GM18502 (cell line): ENCODE measurements around the gene FLT4.

Experiments
- ATAC-seq: cut with Tn5 transposase; IDR thresholded peaks from one replicate; pipeline ENCODE4 v1.9.1; 2021; ENCODE audit warnings: mild to moderate bottlenecking; ENCODE audit not compliant: unreplicated experiment, poor library complexity

FLT4 gene

DNA sequence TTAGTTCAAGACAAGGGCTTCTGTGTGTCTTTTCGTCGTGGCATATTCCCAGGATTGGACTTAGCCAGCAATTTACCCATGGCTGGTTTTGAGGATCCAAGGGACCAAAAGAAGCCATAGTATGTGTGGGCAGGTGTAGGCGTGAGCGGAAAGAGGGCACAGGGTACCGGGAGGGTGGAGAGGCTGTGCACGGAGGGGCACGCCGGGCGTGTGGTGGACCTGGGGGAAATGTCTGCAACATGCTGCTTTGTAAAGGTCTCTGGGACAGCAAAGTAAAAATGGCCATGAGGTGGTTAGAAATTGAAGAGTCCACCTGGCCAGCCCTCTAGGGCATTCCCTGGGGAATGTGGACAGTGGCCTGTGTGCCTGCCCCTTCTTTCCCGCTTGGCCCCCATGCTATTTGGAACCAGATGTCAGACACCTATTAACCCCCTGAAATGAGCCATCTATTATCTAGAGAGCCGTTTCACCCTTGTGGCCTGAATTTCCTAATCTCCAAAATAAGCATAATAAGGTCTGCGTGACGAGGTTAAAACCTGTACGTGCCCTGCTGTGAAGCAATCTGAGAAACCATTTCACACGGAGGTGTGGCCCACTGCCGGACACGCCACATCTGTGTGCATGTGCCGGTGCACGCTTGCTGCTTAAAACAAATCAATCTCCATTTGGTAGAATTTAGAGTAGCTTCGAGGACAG, 5.1 kb downstream of the FLT4 start:
- no peak for ATAC-seq

DNA sequence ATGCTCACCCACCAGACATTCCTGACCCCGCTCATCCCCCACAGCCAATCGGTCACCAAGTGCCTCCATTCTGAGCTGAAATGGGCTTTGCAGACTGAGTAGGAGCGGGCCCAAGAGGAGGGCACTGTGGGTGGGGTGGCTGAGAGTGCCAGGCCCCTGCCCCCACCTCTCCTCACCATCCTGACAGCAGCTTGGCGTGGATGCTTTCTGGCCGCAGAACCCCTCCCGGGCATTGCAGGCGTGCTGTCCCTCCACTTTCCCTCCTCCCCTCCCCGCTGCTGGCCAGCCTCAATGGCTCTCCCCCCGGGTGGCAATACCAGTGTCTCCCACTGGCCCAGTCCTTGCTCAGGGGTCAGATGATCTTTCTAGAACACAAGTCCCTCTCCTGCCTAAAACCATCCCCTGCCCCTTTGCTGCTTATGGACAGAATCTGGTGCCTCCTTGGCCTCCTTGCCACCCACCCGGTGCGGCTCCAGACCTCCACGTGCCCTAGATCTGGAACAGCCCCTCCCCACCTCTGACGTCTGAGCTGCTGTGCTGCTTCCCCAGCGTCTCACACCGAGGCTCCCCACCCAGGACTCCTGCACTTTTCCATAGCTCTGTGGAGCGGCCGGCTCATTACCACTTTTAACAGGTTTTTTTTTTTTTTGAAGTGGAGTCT, 6.1 kb downstream of the FLT4 start:
- ATAC-seq = no peak

DNA sequence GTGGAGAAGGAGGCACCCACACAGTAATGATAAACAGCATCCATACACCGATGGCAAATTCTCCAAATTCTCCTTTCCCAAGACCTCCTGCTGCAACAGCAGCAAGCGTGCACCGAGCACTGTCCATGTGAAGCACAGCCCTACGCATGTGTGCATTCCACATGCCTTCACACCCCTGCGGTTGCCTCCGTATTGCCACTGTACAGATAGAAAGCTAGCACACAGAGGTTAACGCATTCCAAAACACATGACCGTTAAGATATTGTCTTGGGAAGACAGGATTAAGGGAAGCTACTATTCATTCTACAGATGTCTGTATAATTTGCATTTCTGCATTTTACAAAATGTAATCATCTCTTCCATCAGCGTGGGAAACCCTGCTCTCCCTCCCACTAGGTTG, 6.6 kb downstream of the FLT4 start:
- ATAC-seq = no peak

DNA sequence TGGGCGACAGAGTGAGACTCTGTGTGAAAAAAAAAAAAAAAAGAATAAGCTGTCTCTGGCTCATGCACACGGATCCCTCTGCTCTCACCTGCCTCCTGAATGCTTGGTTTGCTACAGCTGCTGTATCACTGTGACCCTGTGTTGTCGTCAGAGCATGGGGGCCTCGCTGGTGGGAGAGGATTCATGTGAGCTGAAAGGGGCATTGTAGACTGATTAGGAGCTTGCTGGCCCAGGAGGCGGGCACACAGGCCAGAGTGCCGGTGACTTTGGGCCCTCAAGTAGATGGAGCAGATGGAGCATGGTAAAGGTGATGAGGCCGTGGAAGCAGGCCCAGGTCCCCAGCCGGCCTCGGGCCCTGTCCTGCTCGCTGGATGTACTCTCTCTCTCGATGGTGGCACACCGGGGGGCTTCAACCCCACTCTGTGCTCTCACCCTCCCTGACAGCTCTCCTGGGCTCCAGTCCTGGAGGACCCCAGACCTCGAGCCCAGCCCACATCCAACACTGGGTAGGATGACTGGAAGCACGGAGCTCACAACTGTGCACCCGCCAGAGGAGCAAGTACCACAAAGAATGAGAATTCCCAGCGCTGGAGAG, 7.1 kb downstream of the FLT4 start:
- ATAC-seq = no peak

DNA sequence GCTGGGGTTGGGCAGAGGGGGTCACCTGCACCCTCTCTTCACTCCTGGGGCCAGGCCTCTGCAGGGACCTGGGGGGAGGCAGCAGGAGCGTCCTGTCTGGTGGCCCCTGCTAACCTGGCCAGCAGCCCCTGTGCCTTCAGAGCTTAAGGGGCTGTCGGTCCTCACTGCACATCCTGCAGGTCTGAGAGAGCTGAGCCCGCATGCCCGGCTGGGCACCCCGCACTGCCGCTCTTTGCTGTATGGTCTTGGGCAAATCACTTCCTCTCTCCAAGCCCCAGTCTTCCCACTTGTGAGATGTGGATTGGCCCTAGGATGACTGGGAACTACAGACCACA, 7.9 kb downstream of the FLT4 start:
- ATAC-seq = no peak

DNA sequence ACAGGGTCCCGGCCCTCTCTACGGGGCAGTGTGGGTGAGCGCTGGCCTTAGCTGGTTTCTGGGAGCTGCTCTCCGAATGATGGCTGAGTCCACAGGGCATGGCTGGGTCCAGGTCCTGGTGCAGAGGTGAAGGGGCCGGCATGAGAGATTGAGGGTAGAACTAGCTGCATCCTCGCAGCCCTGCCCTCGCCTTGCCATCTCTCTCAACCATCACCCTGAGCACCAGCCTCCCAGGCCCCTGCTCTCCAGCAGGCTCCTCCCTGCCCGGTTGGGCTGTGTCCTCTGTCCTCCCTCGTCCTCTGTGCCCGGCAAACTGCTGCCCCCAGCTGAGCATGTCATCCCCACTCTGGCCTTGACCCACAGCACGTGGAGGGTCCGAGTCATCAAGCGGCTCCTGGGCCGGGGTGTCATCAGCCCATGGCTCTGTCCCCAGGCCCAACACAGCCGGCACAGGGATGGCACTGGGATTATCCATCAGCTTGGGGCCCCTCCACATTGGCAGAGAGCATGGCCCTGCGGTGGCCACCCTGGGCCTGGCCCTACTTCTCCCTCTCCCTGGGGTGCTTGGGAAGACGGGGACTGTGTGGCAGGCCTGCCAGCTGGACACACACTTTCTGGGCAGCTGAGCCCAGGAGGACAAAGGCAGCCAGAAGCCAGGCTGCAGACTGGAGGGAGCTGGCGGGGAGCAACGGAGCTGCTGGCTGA, 8.4 kb downstream of the FLT4 start:
- ATAC-seq = no peak

DNA sequence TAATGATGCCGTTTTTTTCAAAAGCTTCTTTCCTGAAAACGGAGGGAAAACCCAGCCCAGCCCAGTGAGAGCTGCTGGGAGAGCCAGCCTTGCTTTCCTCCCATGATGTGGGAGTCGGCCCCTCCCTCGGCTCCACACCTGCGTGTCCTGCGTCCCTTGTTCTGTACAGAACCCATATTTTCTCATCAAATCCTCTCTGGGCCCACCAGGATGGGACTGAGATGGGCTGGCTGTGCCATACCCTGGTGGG, 8.9 kb downstream of the FLT4 start:
- ATAC-seq = no peak

DNA sequence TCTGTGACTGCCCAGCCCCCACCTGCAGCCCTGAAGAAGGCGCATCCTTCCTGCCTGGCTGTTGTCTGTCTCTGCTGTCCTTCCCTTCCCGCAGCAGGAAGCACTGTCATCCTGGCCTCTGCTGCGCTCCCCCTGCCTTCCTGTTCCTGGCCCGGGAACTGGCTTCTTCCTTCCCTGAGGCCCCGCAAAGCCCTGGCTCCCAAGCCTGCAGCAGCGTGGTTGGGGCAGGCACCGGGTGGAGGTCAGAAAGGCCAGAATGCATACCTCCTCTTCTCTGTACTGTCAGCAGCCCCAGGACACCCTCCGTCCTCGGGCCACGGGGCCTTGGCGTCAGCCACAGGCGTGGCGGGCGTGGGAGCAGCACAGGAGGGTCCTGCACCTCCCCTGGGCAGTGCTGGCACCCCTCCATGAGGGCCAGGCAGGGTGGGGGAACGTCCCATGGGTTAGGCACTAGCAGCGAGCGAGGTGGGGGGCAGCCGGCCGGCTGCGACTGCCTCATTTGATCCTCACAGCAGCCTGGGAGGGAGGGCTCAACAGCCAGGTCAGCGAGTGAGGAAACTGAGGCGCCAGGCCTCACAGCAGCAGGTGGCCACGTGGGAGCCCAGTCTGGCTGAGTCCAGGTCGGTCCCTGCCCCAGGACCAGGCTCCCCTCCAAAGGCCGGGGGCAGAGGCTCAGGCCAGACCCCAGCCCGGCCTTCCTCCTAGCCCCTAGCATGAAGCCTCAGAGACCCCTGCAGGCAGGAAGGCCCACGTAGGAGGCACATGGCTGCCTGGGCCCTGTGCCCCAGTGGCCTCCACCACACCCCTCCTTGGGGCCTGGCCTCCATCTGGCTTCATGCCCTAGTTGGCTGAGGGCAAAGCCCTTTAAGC, 9.4 kb downstream of the FLT4 start:
- no peak for ATAC-seq

DNA sequence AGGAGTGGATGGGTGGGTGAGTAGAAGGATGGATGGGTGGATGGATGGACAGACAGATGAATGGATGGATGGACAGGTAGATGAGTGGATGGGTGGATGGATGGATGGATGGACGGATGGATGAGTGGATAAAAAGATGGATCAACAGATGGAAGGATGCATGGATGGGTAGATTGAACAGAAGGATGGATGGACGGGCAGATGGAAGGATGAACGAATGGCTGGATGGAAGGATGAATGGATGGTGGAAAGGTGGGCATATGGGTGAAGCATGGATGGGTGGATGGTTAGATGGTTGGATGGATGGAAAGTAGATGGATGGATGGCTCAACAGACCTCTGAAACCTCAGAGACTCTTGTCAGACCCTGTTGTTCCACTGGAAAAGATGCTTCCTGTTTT, 10.1 kb downstream of the FLT4 start:
- no peak for ATAC-seq

DNA sequence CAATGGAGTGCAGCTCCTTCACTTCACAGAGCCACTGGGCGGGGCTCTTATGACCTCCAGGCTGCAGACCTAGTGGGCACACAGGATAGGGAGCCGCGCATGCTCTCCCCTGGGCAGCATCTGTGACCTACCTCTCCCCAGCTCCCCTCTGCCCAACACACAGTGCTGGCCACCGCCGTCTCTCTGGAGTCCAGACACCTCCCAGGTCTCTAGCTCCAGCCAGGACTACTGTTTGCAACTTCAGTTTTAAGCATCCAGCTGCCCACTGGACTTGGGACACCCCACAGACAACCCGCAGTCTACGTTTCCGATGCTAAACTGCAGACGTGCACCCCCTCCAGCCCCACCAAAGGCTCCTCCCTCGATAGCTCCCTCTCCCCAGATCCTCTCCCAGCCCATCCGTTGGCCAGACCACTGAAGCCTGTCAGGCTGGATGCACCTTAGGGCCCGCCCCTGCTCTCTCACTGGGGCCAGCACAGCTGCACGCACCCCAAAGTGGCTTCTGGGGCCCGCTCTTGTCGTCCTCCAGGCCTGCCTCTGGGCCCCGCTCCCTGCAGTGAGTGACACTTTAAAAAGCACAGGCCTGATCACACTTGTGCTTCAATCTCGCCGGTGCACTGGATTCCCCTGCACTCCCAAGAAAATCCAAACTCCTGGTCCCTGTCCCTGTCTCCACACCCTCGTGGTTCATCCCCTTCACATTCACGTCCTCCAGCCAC, 11.3 kb downstream of the FLT4 start:
- no peak for ATAC-seq

DNA sequence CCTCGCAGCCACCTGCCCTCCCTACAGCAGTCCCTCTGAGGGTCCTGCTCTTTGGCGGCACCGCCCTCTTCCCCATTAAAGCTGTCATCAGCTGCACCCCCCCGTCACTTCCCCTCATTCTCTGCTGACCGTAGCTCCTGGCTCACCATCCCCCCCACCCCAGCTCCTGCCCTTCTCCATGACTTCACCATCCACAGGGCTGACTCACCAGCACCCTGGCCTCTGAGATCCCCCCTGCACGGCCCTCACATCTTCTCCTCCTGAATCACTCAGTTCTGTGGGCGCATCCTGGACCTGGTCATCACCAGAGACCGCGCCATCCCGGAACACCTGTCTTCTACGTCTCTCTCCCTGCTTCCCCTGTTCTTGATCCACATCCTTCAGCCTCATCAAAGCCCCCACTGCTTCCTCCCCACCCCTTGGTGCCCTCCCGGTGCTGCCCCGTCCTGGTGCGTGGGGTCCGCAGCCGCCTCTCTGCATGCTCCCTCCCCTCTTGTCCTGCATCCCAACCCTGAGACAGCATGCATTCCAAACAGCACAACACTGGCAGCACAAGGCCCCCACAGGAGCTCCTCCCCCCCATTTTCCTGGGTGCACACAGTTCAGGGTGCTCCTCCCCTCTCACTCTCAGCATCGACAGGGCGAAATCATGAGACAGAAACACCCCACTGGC, 12.9 kb downstream of the FLT4 start:
- no peak for ATAC-seq

DNA sequence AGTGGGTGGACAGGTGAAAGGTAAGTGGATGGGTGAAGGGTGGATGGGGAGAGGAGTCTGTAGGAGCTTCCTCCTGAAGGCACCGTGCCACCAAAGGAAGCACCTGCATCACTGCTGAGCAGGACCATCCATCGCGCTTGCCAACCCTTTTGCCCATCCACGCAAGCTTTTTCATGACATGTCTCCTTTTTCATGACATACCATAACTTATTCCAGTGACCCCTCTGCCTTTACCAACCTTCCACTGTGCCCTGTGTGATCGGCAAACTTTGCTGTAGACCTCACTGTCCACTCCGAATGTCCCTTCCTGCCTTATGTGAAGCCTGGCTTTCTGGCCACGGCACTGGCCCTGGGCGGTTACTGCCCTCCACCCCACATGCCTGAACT, 13.4 kb downstream of the FLT4 start:
- ATAC-seq = no peak

DNA sequence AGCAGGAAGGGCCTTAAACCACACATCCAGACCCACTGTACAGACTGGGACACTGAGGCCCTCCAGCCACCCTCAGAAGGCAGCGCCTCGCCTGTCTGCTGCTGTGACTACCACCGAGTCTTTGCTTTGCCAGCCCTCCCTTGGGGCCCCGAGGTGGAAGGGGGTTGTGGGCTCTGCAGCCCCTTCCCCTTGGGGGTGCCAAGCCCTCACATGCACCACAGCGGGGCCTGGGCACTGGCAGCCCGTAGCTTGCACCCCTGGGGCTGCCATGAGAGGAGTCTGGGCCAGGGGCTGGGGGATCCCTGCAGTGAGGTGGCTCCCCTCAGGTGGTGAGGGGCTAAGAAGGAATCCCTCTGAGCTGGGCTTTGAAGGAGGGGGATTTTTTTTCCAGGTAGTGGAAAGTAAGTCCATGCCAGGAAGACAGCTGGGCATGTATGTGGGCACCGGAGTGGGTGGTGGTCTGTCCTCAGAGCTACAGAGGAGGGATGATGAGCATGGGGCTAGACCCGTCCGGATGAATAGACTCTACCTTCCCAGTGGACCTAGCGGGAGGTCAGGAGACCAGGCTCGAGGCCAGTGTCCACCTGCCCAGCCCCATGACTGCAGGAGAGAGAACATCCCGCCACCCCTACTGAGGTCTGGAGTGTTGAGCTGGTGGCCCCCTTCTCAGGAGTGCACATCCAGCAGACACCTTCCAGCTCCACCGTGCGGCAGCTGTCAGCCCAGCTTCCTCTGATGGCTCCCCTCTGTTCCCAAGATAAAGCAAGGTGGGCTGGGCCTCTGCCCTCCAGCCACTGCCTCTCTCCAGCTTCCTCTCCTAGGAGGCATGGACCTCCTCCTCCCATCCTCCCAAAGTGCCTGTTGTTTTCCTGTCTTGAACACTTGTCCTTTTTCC, 15.9 kb downstream of the FLT4 start:
- ATAC-seq = no peak

DNA sequence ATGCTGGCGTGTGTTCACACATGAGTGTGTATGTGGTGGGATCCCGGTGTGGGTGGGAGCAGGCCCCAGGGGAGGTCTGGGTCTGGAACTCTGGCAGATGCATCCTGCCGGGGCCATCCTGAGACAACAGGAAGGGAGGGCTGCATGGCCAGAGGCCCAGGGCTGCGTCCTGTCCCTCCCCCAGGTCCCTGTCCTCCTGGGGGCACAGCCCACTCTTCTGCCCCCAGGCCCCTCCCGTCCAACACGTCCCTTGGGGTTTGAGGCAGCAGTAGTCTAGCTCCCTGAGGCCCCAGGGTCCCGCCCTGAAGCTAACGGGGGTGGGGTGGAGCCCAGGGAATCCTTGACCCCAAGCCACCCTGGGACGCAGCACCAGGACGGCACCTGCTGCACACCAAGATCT, 16.6 kb downstream of the FLT4 start:
- no peak for ATAC-seq

DNA sequence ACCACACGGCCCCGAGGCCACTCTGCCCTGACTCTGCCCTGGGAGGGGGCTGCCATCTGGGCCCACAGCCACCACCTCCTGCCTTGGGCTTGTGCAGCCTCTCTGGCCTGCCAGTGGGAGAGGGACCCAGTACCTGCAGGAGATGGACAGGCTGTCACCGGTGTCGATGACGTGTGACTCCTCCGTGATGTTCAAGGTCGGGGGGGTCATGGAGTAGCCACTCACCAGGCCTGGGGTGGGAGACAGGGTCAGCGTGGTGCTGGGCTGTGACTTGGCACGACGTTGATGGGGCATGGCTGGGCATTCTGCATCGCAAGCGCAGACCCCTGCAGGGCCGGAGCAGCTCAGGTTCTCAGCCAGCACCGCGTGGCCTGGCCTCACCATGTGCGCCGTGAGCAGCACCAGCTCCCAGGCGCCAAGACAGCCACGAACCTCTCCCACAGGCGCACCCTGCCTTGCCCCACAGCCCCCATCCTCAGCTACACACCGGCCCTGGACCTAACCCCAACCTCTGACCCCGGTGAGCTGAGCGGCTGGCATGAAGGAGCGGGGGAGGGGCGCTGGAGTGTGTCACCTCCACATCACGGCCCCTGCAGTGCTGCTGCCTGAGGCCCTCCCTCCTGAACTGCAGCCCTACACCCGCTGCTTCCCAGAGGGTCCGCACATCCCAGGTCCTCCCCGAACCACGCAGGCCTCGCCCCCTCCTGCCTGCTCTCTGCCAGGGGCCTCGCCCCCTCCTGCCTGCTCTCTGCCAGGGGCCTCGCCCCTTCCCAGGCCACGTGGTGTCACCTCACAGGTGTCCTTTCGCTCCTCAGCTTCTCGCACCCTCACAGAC, 17.6 kb downstream of the FLT4 start:
- ATAC-seq = no peak

DNA sequence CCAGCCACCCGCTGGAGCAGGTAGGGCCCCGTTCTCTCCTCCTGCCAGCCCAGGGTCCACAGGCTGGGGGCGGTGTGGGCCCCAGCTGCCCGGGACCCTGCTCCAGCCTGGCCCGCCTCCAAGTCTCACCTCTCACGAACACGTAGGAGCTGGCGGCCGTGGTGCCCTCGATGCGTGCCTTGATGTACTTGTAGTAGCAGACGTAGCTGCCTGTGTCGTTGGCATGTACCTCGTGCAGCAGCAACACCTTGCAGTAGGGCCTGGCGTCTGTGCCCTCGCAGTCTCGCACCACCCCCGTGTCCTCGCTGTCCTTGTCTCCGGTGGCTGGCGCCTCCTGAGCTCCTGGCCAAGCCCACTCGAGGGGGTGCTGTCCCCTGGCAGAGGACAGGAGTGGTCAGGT, 19.0 kb downstream of the FLT4 start:
- no peak for ATAC-seq

DNA sequence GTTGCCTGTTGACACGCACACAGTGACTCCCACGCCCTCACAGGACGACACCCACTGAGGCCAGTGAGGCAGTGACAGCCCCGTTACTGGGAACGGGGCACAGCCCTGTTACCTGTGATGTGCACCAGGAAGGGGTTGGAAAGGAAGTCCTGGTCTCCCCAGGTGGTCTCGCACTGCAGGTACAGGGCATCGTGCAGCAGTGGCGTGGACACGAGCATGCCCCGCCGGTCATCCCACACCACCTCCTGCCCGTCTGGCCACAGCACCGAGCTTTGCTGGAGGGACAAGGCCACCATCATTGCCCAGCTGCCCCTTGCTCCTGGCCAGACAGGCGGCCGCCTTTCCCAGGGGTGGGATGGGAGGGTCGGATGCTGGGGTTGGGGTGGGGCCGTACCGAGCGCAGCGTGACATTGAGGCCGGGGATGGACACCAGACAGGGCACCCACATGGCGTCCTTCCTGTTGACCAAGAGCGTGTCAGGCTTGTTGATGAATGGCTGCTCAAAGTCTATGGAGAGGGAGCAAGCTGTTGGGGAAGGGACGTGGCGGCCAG, 19.5 kb downstream of the FLT4 start:
- no peak for ATAC-seq
